PC-3 (cell line): ENCODE data around the gene AUH. TPM values are rescaled to one million over a fixed set of nuclear protein-coding genes. Genes with fewer than 3 reads are reported as not detected.

Experiments
- ATAC-seq: fragments of 200-7000 bp; cut with Tn5 transposase; 2 replicates; pipeline ENCODE4 v1.9.1; 2020; ENCODE audit warnings: mild to moderate bottlenecking, moderate library complexity
- BruUV-seq: library from RNA; stranded (reverse); fragments of 400-500 nt; replicated peaks from 2 replicates; lab custom pipeline; 2021; lab: Mats Ljungman, UMichigan
- CTCF ChIA-PET: fragments of 300-600 bp; sonication (Branson Sonifier 250); formaldehyde crosslinking; loops from one replicate; lab custom pipeline; 2022; ENCODE audit warnings: antibody characterized with exemption; lab: Charles Lee
- POLR2A ChIA-PET: fragments of 300-600 bp; sonication (Branson Sonifier 250); formaldehyde crosslinking; loops from one replicate; lab custom pipeline; 2022; ENCODE audit warnings: antibody characterized with exemption; ENCODE audit not compliant: unreplicated experiment; lab: Charles Lee
- DNase-seq: peaks from one replicate; pipeline ENCODE4 v3.0.0-alpha.2; 2015
- H2AFZ ChIP-seq: fragments of 300-600 bp; sonication (generic); 2 replicates; pipeline ENCODE4 v1.6.0; 2016; ENCODE audit warnings: antibody characterized with exemption, low read length
- H3F3A ChIP-seq: fragments of 300-600 bp; sonication (generic); one replicate; pipeline ENCODE4 v1.6.0; 2017; ENCODE audit warnings: antibody characterized with exemption, low read length, control low read depth, mild to moderate bottlenecking; ENCODE audit not compliant: unreplicated experiment
- H3K27ac ChIP-seq: fragments of 300-600 bp; sonication (generic); 2 replicates; pipeline ENCODE4 v1.5.1; 2016; ENCODE audit warnings: mild to moderate bottlenecking, low read length
- H3K27me3 ChIP-seq: fragments of 300-600 bp; sonication (generic); 2 replicates; pipeline ENCODE4 v1.6.1; 2016; ENCODE audit warnings: low read length, mixed read lengths
- H3K36me3 ChIP-seq: fragments of 300-600 bp; sonication (generic); 2 replicates; pipeline ENCODE4 v1.6.1; 2016; ENCODE audit warnings: low read depth, mixed run types, low read length, mixed read lengths
- H3K4me1 ChIP-seq: fragments of 300-600 bp; sonication (generic); 2 replicates; pipeline ENCODE4 v1.5.1; 2016; ENCODE audit warnings: low read length; ENCODE audit not compliant: insufficient read depth
- H3K4me2 ChIP-seq: fragments of 300-600 bp; sonication (generic); 2 replicates; pipeline ENCODE4 v1.6.0; 2016; ENCODE audit warnings: low read length
- H3K4me3 ChIP-seq: fragments of 300-600 bp; sonication (generic); 2 replicates; pipeline ENCODE4 v1.5.1; 2016; ENCODE audit warnings: mild to moderate bottlenecking, low read length, mixed read lengths
- H3K79me2 ChIP-seq: fragments of 300-600 bp; sonication (generic); 2 replicates; pipeline ENCODE4 v1.6.1; 2017; ENCODE audit warnings: low read length, mixed read lengths
- H3K9ac ChIP-seq: fragments of 300-600 bp; sonication (generic); 2 replicates; pipeline ENCODE4 v1.6.0; 2016; ENCODE audit warnings: mild to moderate bottlenecking, low read length
- H3K9me2 ChIP-seq: fragments of 300-600 bp; sonication (generic); replicated peaks from 2 replicates; pipeline ENCODE4 v1.6.1; 2016; ENCODE audit warnings: mixed run types, low read length, mixed read lengths
- H3K9me3 ChIP-seq: fragments of 300-600 bp; sonication (generic); 2 replicates; pipeline ENCODE4 v1.6.1; 2016; ENCODE audit warnings: low read length, mixed read lengths
- H4K20me1 ChIP-seq: fragments of 300-600 bp; sonication (generic); 2 replicates; pipeline ENCODE4 v1.6.1; 2016; ENCODE audit warnings: low read length, mixed read lengths
- EZH2 ChIP-seq: fragments of 300-600 bp; sonication (generic); IDR thresholded peaks from one replicate; pipeline ENCODE4 v1.6.1; 2017; ENCODE audit warnings: antibody characterized with exemption, mild to moderate bottlenecking, low read length; ENCODE audit not compliant: unreplicated experiment
- EZH2phosphoT487 ChIP-seq: fragments of 300-600 bp; sonication (generic); IDR thresholded peaks from 2 replicates; pipeline ENCODE4 v1.6.1; 2018; ENCODE audit warnings: mild to moderate bottlenecking, antibody characterized with exemption, low read length, borderline replicate concordance
- intact Hi-C: fragments of 100-400 bp; cut with micrococcal nuclease; formaldehyde crosslinking; loops from 2 replicates; pipeline ENCODE4 v1.9.0; 2023
- total RNA-seq: library from RNA; depleted of rRNA; stranded (reverse); fragments of >200 nt; gene quantifications from 2 replicates; pipeline ENCODE4 v1.2.3, GENCODE V29; 2014
- TF ChIP-seq, protein P1 (sequence below): fragments of 300-600 bp; sonication (generic); conservative IDR thresholded peaks from 2 replicates; pipeline ENCODE4 v1.5.1; 2017; ENCODE audit warnings: antibody characterized with exemption, low read depth, mild to moderate bottlenecking, low read length

AUH gene
- total RNA-seq, 1 experiment from 2014 or later = 30.4 TPM

DNA sequence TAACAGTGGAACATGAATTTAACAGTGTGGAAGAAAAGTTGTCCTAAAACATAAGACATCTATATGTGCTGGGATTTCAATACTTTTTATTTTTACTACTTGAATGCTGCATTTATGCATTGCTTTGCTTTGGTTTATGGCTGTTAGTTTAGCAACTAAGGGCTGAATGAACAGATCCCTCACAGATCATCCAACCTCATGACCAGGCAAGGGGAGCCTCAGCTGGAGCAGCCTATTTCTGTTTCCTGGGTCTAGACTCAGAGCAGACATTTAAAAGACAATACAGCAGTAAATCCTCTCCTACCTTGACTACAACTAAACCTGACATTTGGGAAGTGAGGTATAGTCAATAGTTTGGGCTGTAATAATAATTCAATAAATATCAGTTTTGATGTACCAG is 163.3 kb downstream of the AUH start:
- H3F3A ChIP-seq = no peaks in the 10 kb centered on the region
- no peak overlapping the region for H2AFZ ChIP-seq
- no peak overlapping the region for H3K4me2 ChIP-seq
- ATAC-seq (no peak), DNase-seq (no peak)
- CTCF ChIA-PET = no interaction called here
- TF ChIP-seq EZH2 = no peak
- TF ChIP-seq EZH2phosphoT487 = no peak
- TF ChIP-seq, protein P1, sequence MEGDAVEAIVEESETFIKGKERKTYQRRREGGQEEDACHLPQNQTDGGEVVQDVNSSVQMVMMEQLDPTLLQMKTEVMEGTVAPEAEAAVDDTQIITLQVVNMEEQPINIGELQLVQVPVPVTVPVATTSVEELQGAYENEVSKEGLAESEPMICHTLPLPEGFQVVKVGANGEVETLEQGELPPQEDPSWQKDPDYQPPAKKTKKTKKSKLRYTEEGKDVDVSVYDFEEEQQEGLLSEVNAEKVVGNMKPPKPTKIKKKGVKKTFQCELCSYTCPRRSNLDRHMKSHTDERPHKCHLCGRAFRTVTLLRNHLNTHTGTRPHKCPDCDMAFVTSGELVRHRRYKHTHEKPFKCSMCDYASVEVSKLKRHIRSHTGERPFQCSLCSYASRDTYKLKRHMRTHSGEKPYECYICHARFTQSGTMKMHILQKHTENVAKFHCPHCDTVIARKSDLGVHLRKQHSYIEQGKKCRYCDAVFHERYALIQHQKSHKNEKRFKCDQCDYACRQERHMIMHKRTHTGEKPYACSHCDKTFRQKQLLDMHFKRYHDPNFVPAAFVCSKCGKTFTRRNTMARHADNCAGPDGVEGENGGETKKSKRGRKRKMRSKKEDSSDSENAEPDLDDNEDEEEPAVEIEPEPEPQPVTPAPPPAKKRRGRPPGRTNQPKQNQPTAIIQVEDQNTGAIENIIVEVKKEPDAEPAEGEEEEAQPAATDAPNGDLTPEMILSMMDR = no peak
- no peaks in the 10 kb centered on the region for H3K36me3 ChIP-seq
- no peaks in the 10 kb centered on the region for H3K9me3 ChIP-seq
- H3K79me2 ChIP-seq = no peaks in the 10 kb centered on the region
- POLR2A ChIA-PET = no interaction called here
- peak overlapping the region; percentile 69; the same call in 1 of the 2 replicates for H3K27ac ChIP-seq
- BruUV-seq = no TSS peak
- no peaks in the 10 kb centered on the region for H3K9me2 ChIP-seq
- H3K4me1 ChIP-seq = peaks cover 36% of the 10 kb centered on the region
- no peaks in the 10 kb centered on the region for H4K20me1 ChIP-seq
- intact Hi-C loops = no loop called here
- H3K27me3 ChIP-seq = no peaks in the 10 kb centered on the region
- no peak overlapping the region for H3K4me3 ChIP-seq
- no peak overlapping the region for H3K9ac ChIP-seq

DNA sequence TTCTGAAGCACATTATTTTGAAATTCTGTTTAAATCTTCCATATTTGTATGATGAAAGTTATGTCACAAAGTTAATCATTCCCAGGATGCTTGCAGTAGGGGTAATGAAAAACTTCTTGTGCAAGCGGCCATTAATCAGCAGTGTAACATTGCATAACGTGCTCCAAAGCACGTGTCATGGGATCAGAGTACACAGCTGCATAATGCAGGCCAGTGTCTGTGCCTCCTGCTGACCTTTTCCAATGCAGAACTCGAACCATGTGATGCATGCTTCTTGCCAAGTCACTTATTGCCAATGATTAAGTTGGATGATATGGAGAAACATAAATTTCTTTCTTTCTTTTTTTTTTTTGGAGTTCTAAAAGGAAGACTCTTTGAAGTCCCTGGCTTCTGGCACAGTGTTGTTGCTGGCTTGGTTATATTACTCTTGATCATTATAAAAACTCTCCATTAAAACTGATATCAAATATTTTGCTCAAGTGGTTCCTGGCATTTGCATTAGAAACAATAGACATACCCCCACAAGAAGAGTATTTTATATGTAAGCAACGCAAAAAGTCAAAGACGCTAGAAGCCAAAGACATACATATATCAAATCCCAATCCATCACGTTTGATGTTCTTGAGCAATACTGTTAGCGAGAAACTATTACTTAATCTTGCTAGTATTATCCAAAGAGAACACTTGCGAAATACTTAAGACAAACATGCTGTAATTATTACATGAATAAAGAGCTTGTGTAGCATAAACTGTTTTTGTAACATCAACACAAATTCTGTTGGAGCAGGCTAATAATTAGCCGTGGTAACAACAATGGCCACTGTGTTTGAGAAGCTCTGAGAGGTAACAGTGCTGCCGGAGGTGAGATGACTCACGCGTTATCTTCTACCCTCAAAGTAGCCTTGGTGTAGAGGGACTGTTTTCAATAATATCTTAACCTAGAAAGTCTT is 164.2 kb downstream of the AUH start:
- H3K36me3 ChIP-seq = no peaks in the 10 kb centered on the region
- no peaks in the 10 kb centered on the region for H3K9me2 ChIP-seq
- TF ChIP-seq EZH2 = no peak
- TF ChIP-seq, protein P1 = no peak
- no peak for TF ChIP-seq EZH2phosphoT487
- DNase-seq (peak; percentile 68), ATAC-seq (peak; percentile 27; the same call in 1 of the 2 replicates)
- no peaks in the 10 kb centered on the region for H3K9me3 ChIP-seq
- H3K4me3 ChIP-seq = no peak overlapping the region
- peaks cover 39% of the 10 kb centered on the region for H3K4me1 ChIP-seq
- CTCF ChIA-PET = no interaction called here
- no TSS peak for BruUV-seq
- H3K4me2 ChIP-seq = peak overlapping the region; percentile 26; the same call in 1 of the 2 replicates
- H2AFZ ChIP-seq = no peak overlapping the region
- H4K20me1 ChIP-seq = no peaks in the 10 kb centered on the region
- H3K27ac ChIP-seq = peak overlapping the region; percentile 69
- POLR2A ChIA-PET = no interaction called here
- no peak overlapping the region for H3K9ac ChIP-seq
- H3K27me3 ChIP-seq = no peaks in the 10 kb centered on the region
- H3F3A ChIP-seq = no peaks in the 10 kb centered on the region
- no peaks in the 10 kb centered on the region for H3K79me2 ChIP-seq
- intact Hi-C loops = no loop called here
